IMR-90 (cell line): ENCODE data around the gene FBXL20. TPM values are rescaled to one million over a fixed set of nuclear protein-coding genes. Genes with fewer than 3 reads are reported as not detected.

Experiments used
- ATAC-seq: fragments of 200-7000 bp; cut with Tn5 transposase; 2 replicates; pipeline ENCODE4 v1.9.1; 2020; ENCODE audit warnings: low read depth, mild to moderate bottlenecking, moderate library complexity
- BruUV-seq: library from RNA; stranded (reverse); fragments of 400-500 nt; replicated peaks from 2 replicates; lab custom pipeline; 2021; lab: Mats Ljungman, UMichigan
- CTCF ChIA-PET: fragments of 300-600 bp; formaldehyde crosslinking; extraction: SDS; loops from one replicate; lab custom pipeline; 2021; ENCODE audit warnings: antibody characterized with exemption; lab: Yijun Ruan, JAX
- POLR2A ChIA-PET: fragments of 300-600 bp; sonication (Branson Sonifier 250); formaldehyde crosslinking; loops from one replicate; lab custom pipeline; 2022; ENCODE audit warnings: antibody characterized with exemption; ENCODE audit not compliant: unreplicated experiment; lab: Charles Lee
- DNase-seq: peaks from one replicate; pipeline ENCODE4 v3.0.0; 2013
- H2AFZ ChIP-seq: replicated peaks from 2 replicates; pipeline ENCODE3; 2013; ENCODE audit warnings: low read length, mild to moderate bottlenecking; ENCODE audit not compliant: poor library complexity
- H2AK5ac ChIP-seq: 2 replicates; pipeline ENCODE4 v1.6.1; 2013; ENCODE audit warnings: low read depth, low read length, inconsistent platforms
- H2AK9ac ChIP-seq: replicated peaks from 2 replicates; pipeline ENCODE3; 2013; ENCODE audit warnings: mild to moderate bottlenecking, low read depth, low read length, moderate library complexity; ENCODE audit not compliant: poor library complexity
- H2BK120ac ChIP-seq: 2 replicates; pipeline ENCODE4 v1.6.1; 2013; ENCODE audit warnings: low read depth, low read length, inconsistent platforms
- H2BK15ac ChIP-seq: 3 replicates; pipeline ENCODE4 v1.6.1; 2013; ENCODE audit warnings: low read depth, low read length, inconsistent platforms
- H2BK20ac ChIP-seq: 2 replicates; pipeline ENCODE4 v1.6.1; 2013; ENCODE audit warnings: low read depth, mild to moderate bottlenecking, inconsistent platforms, low read length, moderate library complexity
- H2BK5ac ChIP-seq: 2 replicates; pipeline ENCODE4 v1.6.1; 2013; ENCODE audit warnings: mild to moderate bottlenecking, low read depth, low read length, inconsistent platforms; ENCODE audit not compliant: poor library complexity, severe bottlenecking
- H3K14ac ChIP-seq: replicated peaks from 2 replicates; pipeline ENCODE4 v1.6.1; 2013; ENCODE audit warnings: low read depth, low read length, inconsistent platforms
- H3K18ac ChIP-seq: 2 replicates; pipeline ENCODE4 v1.6.1; 2013; ENCODE audit warnings: low read depth, low read length, control low read depth
- H3K23ac ChIP-seq: 2 replicates; pipeline ENCODE4 v1.6.1; 2013; ENCODE audit warnings: low read depth, low read length, inconsistent platforms
- H3K27ac ChIP-seq: 2 replicates; pipeline ENCODE4 v1.5.1; 2013; ENCODE audit warnings: mild to moderate bottlenecking, control low read depth, low read length; ENCODE audit not compliant: insufficient read depth
- H3K27me3 ChIP-seq: 2 replicates; pipeline ENCODE4 v1.6.1; 2013; ENCODE audit warnings: low read length; ENCODE audit not compliant: control insufficient read depth, insufficient read depth
- H3K36me3 ChIP-seq: 2 replicates; pipeline ENCODE4 v1.6.1; 2013; ENCODE audit warnings: low read length, mixed read lengths; ENCODE audit not compliant: control insufficient read depth, insufficient read depth
- H3K4ac ChIP-seq: 2 replicates; pipeline ENCODE4 v1.6.1; 2013; ENCODE audit warnings: low read depth, low read length, inconsistent platforms
- H3K4me1 ChIP-seq: 2 replicates; pipeline ENCODE4 v1.6.1; 2013; ENCODE audit warnings: low read length, mixed read lengths; ENCODE audit not compliant: control insufficient read depth, insufficient read depth
- H3K4me2 ChIP-seq: 2 replicates; pipeline ENCODE4 v1.6.1; 2013; ENCODE audit warnings: low read depth, mild to moderate bottlenecking, control low read depth, low read length, moderate library complexity
- H3K4me3 ChIP-seq: 2 replicates; pipeline ENCODE4 v1.5.1; 2013; ENCODE audit warnings: low read depth, mild to moderate bottlenecking, control low read depth, low read length, moderate library complexity; ENCODE audit not compliant: insufficient read depth
- H3K56ac ChIP-seq: 2 replicates; pipeline ENCODE4 v1.6.1; 2013; ENCODE audit warnings: low read length, inconsistent platforms; ENCODE audit not compliant: insufficient read depth; ENCODE audit errors: extremely low read depth
- H3K79me1 ChIP-seq, 2 experiments: 2 replicates each; pipeline ENCODE4 v1.6.1; 2013; ENCODE audit warnings: low read length in 2 of 2, inconsistent platforms in 1 of 2, low read depth in 1 of 2
- H3K9ac ChIP-seq: 2 replicates; pipeline ENCODE4 v1.6.1; 2013; ENCODE audit warnings: low read depth, low read length, control low read depth
- H3K9me1 ChIP-seq: 2 replicates; pipeline ENCODE4 v1.6.1; 2013; ENCODE audit warnings: low read length, inconsistent platforms; ENCODE audit not compliant: insufficient read depth
- H3K9me3 ChIP-seq: 2 replicates; pipeline ENCODE4 v1.6.1; 2013; ENCODE audit warnings: low read length; ENCODE audit not compliant: control insufficient read depth, insufficient read depth
- H4K20me1 ChIP-seq: 2 replicates; pipeline ENCODE4 v1.6.1; 2013; ENCODE audit warnings: low read length, inconsistent platforms; ENCODE audit not compliant: insufficient read depth
- H4K5ac ChIP-seq: 2 replicates; pipeline ENCODE4 v1.6.1; 2013; ENCODE audit warnings: mild to moderate bottlenecking, low read depth, low read length, control low read depth
- H4K8ac ChIP-seq, 2 experiments: 2 replicates each; pipeline ENCODE4 v1.6.1; 2013; ENCODE audit warnings: low read depth in 2 of 2, low read length in 2 of 2, control low read depth in 1 of 2, inconsistent platforms in 1 of 2
- H4K91ac ChIP-seq: 2 replicates; pipeline ENCODE4 v1.6.1; 2013; ENCODE audit warnings: low read depth, low read length, inconsistent platforms; ENCODE audit not compliant: insufficient read depth
- BHLHE40 ChIP-seq: fragments of 150-350 bp; IDR thresholded peaks from 2 replicates; pipeline ENCODE4 v1.6.1; 2016; ENCODE audit warnings: mild to moderate bottlenecking, low read depth, low read length
- MAFK ChIP-seq: IDR thresholded peaks from 2 replicates; pipeline ENCODE4 v1.6.1; 2012; ENCODE audit warnings: low read depth, low read length, improper control_type of control experiment
- POLR2A ChIP-seq: IDR thresholded peaks from 2 replicates; pipeline ENCODE4 v1.6.1; 2012; ENCODE audit warnings: mild to moderate bottlenecking, low read depth, low read length
- WGBS, 2 experiments: methylation state at CpG; one replicate each; pipeline versions ENCODE4 v1.1.5 to v1.1.7; 2013; ENCODE audit warnings: missing lambda C conversion rate in 2 of 2; ENCODE audit not compliant: insufficient read length in 1 of 2; ENCODE audit errors: extremely low coverage in 2 of 2; 5-methylcytosine and 5-hydroxymethylcytosine counted together
- dilution Hi-C: fragments of 300-500 bp; cut with HindIII; formaldehyde crosslinking; loops from one replicate; pipeline ENCODE4 v1.14.3; 2018; ENCODE audit warnings: low sequenced_read_pairs; ENCODE audit not compliant: unreplicated experiment
- in situ Hi-C: fragments of 300-500 bp; cut with MboI; formaldehyde crosslinking; loops from 3 replicates; pipeline ENCODE4 v1.14.3; 2019; ENCODE audit warnings: low sequenced_read_pairs, inconsistent platforms, mixed read lengths
- intact Hi-C: fragments of 100-400 bp; cut with micrococcal nuclease; formaldehyde crosslinking; loops from 2 replicates; pipeline ENCODE4 v1.10.0; 2022
- polyA plus RNA-seq, 3 experiments: library from polyadenylated mRNA; depleted of rRNA; stranded (reverse); fragments of >200 nt; gene quantifications; 2 replicates each; pipeline ENCODE4 v1.2.3, GENCODE V29; 2012; ENCODE audit warnings: low replicate concordance in 1 of 3
- total RNA-seq: library from RNA; depleted of rRNA; stranded (reverse); fragments of >200 nt; gene quantifications from 2 replicates; pipeline ENCODE4 v1.2.3, GENCODE V29; 2012

The FBXL20 gene
- total and polyA plus RNA-seq, 2 of the 4 experiments (the other 2 are of a cell fraction), result 4.1 to 13.8 TPM

GRCh38 chr17:39385040-39385439 is 16.4 kb downstream of the FBXL20 start:
- no peak for ATAC-seq
- Histone ChIP-seq H3K23ac (no peak overlapping the region), H3K4me2 (no peak overlapping the region), H3K9me3 (no peaks in the 10 kb centered on the region), H3K9me1 (0 out of 2 replicates have a peak, but pooled peaks cover 4% of the 10 kb centered on the region), H3K56ac (no peak overlapping the region), H4K8ac (no peak overlapping the region), H2AK9ac (no peak overlapping the region), H3K4me1 (no peaks in the 10 kb centered on the region), H4K91ac (no peak overlapping the region), H2BK20ac (no peak overlapping the region), H4K20me1 (peaks cover 4% of the 10 kb centered on the region; the same call in 1 of the 2 replicates), H2BK5ac (no peak overlapping the region), H3K4me3 (no peak overlapping the region), H3K18ac (no peak overlapping the region), H3K27ac (no peak overlapping the region), H2BK15ac (no peak overlapping the region), H3K36me3 (peaks cover 4% of the 10 kb centered on the region; the same call in 1 of the 2 replicates), H2AK5ac (no peak overlapping the region), H3K4ac (no peak overlapping the region), H2BK120ac (no peak overlapping the region), H3K27me3 (no peaks in the 10 kb centered on the region), H3K14ac (no peak overlapping the region), H3K79me1 (peaks cover 5 to 29% of the 10 kb centered on the region in 2 experiments; a peak in 2 of 4 replicates), H4K5ac (no peak overlapping the region), H2AFZ (no peak overlapping the region), H3K9ac (no peak overlapping the region)
- in situ Hi-C loops (no loop called here), dilution Hi-C loops (no loop called here), intact Hi-C loops (no loop called here)
- POLR2A ChIA-PET, result no interaction called here
- 94% methylated on average over 6 of the region's 6 CpGs; no CpG with 5 or more reads in 1 of the 2 experiments for WGBS, 2 experiments
- no TSS peak for BruUV-seq
- TF ChIP-seq MAFK (no peak), BHLHE40 (no peak), POLR2A (no peak)
- DNase-seq, result no peak
- CTCF ChIA-PET, result no interaction called here
